Measurements from ENCODE around the gene ERBB4. TPM values are rescaled to one million over a fixed set of nuclear protein-coding genes. Genes with fewer than 3 reads are reported as not detected.

The ERBB4 gene
- total and polyA plus RNA-seq, 2 of the 8 experiments (the other 6 are each of a cell fraction or from before 2014, with no cell fraction given): 0.34 to 1.3 TPM

DNA sequence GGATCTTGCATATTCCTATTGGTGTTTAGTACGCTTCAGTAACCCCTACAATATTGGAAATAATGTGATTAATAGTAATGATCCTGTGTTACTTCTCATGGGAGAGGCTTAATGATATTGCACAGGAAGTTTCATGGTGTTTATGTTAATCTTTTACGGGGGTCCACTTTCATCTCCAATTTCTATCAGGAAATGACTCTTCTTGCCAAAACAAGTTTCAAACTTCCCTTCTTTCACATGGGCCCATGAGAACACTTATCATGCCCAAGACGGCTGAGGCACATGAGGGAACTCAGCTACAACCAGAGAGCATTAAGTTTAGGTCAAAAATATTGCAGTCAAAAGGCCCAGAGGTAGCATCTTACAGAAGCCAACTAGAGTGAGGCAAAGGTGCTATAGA lies 7.6 kb downstream of the ERBB4 start (continued):
- no peak for TF ChIP-seq CHD7 (IDR thresholded peaks at IDR 0.05; ENCODE audit: insufficient replicate concordance, low read length)
- TF ChIP-seq NANOG (IDR thresholded peaks at IDR 0.05; ENCODE audit: insufficient read depth, low read depth, low read length, poor library complexity, severe bottlenecking): no peak
- TF ChIP-seq ZNF274 (IDR thresholded peaks at IDR 0.05; ENCODE audit: borderline replicate concordance, extremely low read depth, low read length): no peak
- TF ChIP-seq EGR1 (IDR thresholded peaks at IDR 0.05; ENCODE audit: borderline replicate concordance, low read depth, low read length): no peak
- TF ChIP-seq, protein P1, sequence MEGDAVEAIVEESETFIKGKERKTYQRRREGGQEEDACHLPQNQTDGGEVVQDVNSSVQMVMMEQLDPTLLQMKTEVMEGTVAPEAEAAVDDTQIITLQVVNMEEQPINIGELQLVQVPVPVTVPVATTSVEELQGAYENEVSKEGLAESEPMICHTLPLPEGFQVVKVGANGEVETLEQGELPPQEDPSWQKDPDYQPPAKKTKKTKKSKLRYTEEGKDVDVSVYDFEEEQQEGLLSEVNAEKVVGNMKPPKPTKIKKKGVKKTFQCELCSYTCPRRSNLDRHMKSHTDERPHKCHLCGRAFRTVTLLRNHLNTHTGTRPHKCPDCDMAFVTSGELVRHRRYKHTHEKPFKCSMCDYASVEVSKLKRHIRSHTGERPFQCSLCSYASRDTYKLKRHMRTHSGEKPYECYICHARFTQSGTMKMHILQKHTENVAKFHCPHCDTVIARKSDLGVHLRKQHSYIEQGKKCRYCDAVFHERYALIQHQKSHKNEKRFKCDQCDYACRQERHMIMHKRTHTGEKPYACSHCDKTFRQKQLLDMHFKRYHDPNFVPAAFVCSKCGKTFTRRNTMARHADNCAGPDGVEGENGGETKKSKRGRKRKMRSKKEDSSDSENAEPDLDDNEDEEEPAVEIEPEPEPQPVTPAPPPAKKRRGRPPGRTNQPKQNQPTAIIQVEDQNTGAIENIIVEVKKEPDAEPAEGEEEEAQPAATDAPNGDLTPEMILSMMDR (IDR thresholded peaks at IDR 0.05; ENCODE audit: control extremely low read depth in 1 of 3, insufficient read depth in 1 of 3, low read depth in 1 of 3, low read length in 3 of 3): no peak
- TF ChIP-seq EZH2 (IDR thresholded peaks at IDR 0.05; ENCODE audit: low read depth, low read length, severe bottlenecking): no peak
- TF ChIP-seq GTF2F1 (IDR thresholded peaks at IDR 0.05; ENCODE audit: borderline replicate concordance, low read depth, low read length): no peak
- TF ChIP-seq, protein P2, sequence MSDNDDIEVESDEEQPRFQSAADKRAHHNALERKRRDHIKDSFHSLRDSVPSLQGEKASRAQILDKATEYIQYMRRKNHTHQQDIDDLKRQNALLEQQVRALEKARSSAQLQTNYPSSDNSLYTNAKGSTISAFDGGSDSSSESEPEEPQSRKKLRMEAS (IDR thresholded peaks at IDR 0.05): no peak
